Stomach (tissue), 4 donors: ENCODE results near the gene SAP130.

Experiments used
- CTCF ChIP-seq, 7 experiments: fragments of 450-650 bp in 4 of 7; fragments of 200-600 bp in 3 of 7; sonication (generic) in 3 of 7; IDR thresholded peaks; one replicate each; pipeline ENCODE4 v1.5.1; 2016 to 2019; ENCODE audit warnings: antibody characterized with exemption in 7 of 7, control low read depth in 2 of 7, mild to moderate bottlenecking in 1 of 7
- EP300 ChIP-seq: sonication (generic); formaldehyde crosslinking; IDR thresholded peaks from one replicate; pipeline ENCODE4 v1.6.1; 2017; ENCODE audit warnings: antibody characterized with exemption
- POLR2A ChIP-seq, 4 donors: fragments of 450-650 bp; IDR thresholded peaks; one replicate each; pipeline ENCODE4 v1.6.1; 2016; ENCODE audit warnings: antibody characterized with exemption in 4 of 4, control low read depth in 2 of 4, mild to moderate bottlenecking in 1 of 4, moderate library complexity in 1 of 4
- POLR2AphosphoS5 ChIP-seq, 3 donors: sonication (generic); formaldehyde crosslinking; IDR thresholded peaks; one replicate each; pipeline ENCODE4 v1.6.1; 2016; ENCODE audit warnings: antibody characterized with exemption in 3 of 3

GRCh38 chr2:128038411-128038810 lies 10.6 kb upstream of the SAP130 start:
- TF ChIP-seq CTCF (IDR thresholded peaks at IDR 0.05): no peak
- TF ChIP-seq EP300: no peak
- no peak for TF ChIP-seq POLR2A (IDR thresholded peaks at IDR 0.05)
- no peak for TF ChIP-seq POLR2AphosphoS5 (IDR thresholded peaks at IDR 0.05)
